ENCODE results near the gene HOXB3. TPM values are rescaled to one million over a fixed set of nuclear protein-coding genes. Genes with fewer than 3 reads are reported as not detected.

Gene HOXB3
- total RNA-seq, 1 experiment from 2014 or later: not detected

- Mint-ChIP-seq H3K27ac (no peak overlapping the region), H3K36me3 (ENCODE audit: insufficient read depth in 1 of 3, low read depth in 3 of 3) (no peaks in the 10 kb centered on the region; a peak in 2 of 7 replicates), H3K9me3 (peaks cover 10 to 25% of the 10 kb centered on the region in 2 experiments), H3K4me3 (no peak overlapping the region), H3K4me1 (peaks cover 13 to 27% of the 10 kb centered on the region in 2 experiments), H3K27me3 (ENCODE audit: low read depth) (peaks cover 100% of the 10 kb centered on the region)
- H4K8ac ChIP-seq (replicated peaks; ENCODE audit: insufficient read length, low read depth, low read length): no peak overlapping the region
- no peak overlapping the region for H3K14ac ChIP-seq (ENCODE audit: insufficient read depth, low read length)
- H3K9ac ChIP-seq (ENCODE audit: extremely low read depth, insufficient read length, low read length): no peak overlapping the region
- no peaks in the 10 kb centered on the region for H4K20me1 ChIP-seq (ENCODE audit: control insufficient read depth, insufficient read depth, insufficient read length)
- no peak overlapping the region for H4K5ac ChIP-seq (ENCODE audit: insufficient read length, low read depth, low read length)
- H3K18ac ChIP-seq (ENCODE audit: insufficient read length, low read depth, low read length): no peak overlapping the region
- no peak overlapping the region for H3K23ac ChIP-seq (ENCODE audit: insufficient read length, low read depth, low read length)
- H4K91ac ChIP-seq (ENCODE audit: insufficient read length, low read depth, low read length): no peak overlapping the region
- no peak overlapping the region for H2BK120ac ChIP-seq (ENCODE audit: low read depth, low read length, poor library complexity, severe bottlenecking)
- H3K4ac ChIP-seq (ENCODE audit: low read depth, low read length): no peak overlapping the region
- peaks cover 100% of the 10 kb centered on the region for H3K27me3 ChIP-seq (ENCODE audit: insufficient read depth, low read length)
- H3K79me1 ChIP-seq (ENCODE audit: insufficient read depth, low read depth, low read length, poor library complexity, severe bottlenecking): no peaks in the 10 kb centered on the region
- H2BK5ac ChIP-seq (ENCODE audit: insufficient read length, low read length): no peak overlapping the region
- H3K27ac ChIP-seq (ENCODE audit: insufficient read length, low read depth, low read length): no peak overlapping the region
- TF ChIP-seq, protein P1, sequence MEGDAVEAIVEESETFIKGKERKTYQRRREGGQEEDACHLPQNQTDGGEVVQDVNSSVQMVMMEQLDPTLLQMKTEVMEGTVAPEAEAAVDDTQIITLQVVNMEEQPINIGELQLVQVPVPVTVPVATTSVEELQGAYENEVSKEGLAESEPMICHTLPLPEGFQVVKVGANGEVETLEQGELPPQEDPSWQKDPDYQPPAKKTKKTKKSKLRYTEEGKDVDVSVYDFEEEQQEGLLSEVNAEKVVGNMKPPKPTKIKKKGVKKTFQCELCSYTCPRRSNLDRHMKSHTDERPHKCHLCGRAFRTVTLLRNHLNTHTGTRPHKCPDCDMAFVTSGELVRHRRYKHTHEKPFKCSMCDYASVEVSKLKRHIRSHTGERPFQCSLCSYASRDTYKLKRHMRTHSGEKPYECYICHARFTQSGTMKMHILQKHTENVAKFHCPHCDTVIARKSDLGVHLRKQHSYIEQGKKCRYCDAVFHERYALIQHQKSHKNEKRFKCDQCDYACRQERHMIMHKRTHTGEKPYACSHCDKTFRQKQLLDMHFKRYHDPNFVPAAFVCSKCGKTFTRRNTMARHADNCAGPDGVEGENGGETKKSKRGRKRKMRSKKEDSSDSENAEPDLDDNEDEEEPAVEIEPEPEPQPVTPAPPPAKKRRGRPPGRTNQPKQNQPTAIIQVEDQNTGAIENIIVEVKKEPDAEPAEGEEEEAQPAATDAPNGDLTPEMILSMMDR (conservative IDR thresholded peaks at IDR 0.05): no peak
- no peak overlapping the region for H2AFZ ChIP-seq (ENCODE audit: low read length)
- H3K56ac ChIP-seq (ENCODE audit: insufficient read length, low read depth, low read length): no peak overlapping the region
- H3K23me2 ChIP-seq (ENCODE audit: insufficient read length, low read depth, low read length, poor library complexity, severe bottlenecking): peaks cover 3% of the 10 kb centered on the region
- no peak overlapping the region for H3T11ph ChIP-seq (ENCODE audit: low read length)
- no peaks in the 10 kb centered on the region for H3K4me1 ChIP-seq (ENCODE audit: insufficient read depth, low read length)
- WGBS (ENCODE audit: extremely low coverage, insufficient read length, low lambda C conversion rate): no CpG with 5 or more reads among the region's 3 CpGs
- H2BK12ac ChIP-seq (ENCODE audit: insufficient read length, low read depth, low read length): no peak overlapping the region
- no peak overlapping the region for H2AK5ac ChIP-seq (ENCODE audit: insufficient read length, low read length)
- DNase-seq: no peak
- H3K9me3 ChIP-seq (ENCODE audit: control insufficient read depth, low read depth, low read length): no peaks in the 10 kb centered on the region
- H2BK15ac ChIP-seq (ENCODE audit: low read depth, low read length): no peak overlapping the region
- H2BK20ac ChIP-seq (ENCODE audit: low read depth, low read length, poor library complexity, severe bottlenecking): no peak overlapping the region
- H3K79me2 ChIP-seq (ENCODE audit: insufficient read depth, low read length): no peaks in the 10 kb centered on the region
- no peak overlapping the region for H3K4me2 ChIP-seq (ENCODE audit: insufficient read depth, insufficient read length, low read length)
Observed at GRCh38 chr17:48583708-48584222, 6.3 kb downstream of the HOXB3 start.
